ENCODE measurements around the gene SPNS2. TPM values are rescaled to one million over a fixed set of nuclear protein-coding genes. Genes with fewer than 3 reads are reported as not detected.

The SPNS2 gene
- total and polyA plus RNA-seq, 10 of the 15 experiments (the other 5 are each of a cell fraction or from before 2014, with no cell fraction given), result 0.04 to 1.1 (median 0.23) TPM; not detected in 2

DNA sequence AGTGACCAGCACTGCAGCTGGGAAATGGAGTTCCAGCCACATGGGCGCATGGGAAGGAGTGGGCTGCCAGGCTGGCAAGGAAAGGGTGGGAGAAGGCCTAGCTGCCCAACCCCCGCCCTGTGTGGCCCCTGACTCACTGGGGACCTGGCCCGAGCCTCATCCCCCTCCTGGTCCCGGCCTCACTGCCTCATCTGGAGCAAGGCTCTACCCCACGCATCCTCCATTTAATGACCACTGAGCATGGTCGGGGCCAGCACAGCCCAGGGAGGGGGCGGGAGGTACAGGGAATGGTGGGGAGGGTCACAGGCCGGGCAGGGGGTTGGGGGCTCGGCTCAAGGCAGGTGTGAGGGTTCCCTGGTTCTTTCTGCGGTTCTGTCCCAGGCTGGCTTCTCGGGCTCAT, 16.1 kb downstream of the SPNS2 start (continued):
- TF ChIP-seq, protein P1, sequence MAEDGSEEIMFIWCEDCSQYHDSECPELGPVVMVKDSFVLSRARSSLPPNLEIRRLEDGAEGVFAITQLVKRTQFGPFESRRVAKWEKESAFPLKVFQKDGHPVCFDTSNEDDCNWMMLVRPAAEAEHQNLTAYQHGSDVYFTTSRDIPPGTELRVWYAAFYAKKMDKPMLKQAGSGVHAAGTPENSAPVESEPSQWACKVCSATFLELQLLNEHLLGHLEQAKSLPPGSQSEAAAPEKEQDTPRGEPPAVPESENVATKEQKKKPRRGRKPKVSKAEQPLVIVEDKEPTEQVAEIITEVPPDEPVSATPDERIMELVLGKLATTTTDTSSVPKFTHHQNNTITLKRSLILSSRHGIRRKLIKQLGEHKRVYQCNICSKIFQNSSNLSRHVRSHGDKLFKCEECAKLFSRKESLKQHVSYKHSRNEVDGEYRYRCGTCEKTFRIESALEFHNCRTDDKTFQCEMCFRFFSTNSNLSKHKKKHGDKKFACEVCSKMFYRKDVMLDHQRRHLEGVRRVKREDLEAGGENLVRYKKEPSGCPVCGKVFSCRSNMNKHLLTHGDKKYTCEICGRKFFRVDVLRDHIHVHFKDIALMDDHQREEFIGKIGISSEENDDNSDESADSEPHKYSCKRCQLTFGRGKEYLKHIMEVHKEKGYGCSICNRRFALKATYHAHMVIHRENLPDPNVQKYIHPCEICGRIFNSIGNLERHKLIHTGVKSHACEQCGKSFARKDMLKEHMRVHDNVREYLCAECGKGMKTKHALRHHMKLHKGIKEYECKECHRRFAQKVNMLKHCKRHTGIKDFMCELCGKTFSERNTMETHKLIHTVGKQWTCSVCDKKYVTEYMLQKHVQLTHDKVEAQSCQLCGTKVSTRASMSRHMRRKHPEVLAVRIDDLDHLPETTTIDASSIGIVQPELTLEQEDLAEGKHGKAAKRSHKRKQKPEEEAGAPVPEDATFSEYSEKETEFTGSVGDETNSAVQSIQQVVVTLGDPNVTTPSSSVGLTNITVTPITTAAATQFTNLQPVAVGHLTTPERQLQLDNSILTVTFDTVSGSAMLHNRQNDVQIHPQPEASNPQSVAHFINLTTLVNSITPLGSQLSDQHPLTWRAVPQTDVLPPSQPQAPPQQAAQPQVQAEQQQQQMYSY (CRISPR knock-in tag; IDR thresholded peaks at IDR 0.05), result no peak
- TF ChIP-seq CBX5 (IDR thresholded peaks at IDR 0.05; ENCODE audit: low read depth), result no peak
- no peak for TF ChIP-seq MXI1 (IDR thresholded peaks at IDR 0.05; ENCODE audit: low read depth, low read length)
- TF ChIP-seq, protein P2, sequence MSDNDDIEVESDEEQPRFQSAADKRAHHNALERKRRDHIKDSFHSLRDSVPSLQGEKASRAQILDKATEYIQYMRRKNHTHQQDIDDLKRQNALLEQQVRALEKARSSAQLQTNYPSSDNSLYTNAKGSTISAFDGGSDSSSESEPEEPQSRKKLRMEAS (IDR thresholded peaks at IDR 0.05; ENCODE audit: low read depth, low read length), result no peak
- no peak for TF ChIP-seq SPI1 (IDR thresholded peaks at IDR 0.05; ENCODE audit: borderline replicate concordance, insufficient read depth, low read depth, low read length)
- TF ChIP-seq, protein P3, sequence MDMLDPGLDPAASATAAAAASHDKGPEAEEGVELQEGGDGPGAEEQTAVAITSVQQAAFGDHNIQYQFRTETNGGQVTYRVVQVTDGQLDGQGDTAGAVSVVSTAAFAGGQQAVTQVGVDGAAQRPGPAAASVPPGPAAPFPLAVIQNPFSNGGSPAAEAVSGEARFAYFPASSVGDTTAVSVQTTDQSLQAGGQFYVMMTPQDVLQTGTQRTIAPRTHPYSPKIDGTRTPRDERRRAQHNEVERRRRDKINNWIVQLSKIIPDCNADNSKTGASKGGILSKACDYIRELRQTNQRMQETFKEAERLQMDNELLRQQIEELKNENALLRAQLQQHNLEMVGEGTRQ (IDR thresholded peaks at IDR 0.05; ENCODE audit: borderline replicate concordance, low read depth, low read length), result no peak

DNA sequence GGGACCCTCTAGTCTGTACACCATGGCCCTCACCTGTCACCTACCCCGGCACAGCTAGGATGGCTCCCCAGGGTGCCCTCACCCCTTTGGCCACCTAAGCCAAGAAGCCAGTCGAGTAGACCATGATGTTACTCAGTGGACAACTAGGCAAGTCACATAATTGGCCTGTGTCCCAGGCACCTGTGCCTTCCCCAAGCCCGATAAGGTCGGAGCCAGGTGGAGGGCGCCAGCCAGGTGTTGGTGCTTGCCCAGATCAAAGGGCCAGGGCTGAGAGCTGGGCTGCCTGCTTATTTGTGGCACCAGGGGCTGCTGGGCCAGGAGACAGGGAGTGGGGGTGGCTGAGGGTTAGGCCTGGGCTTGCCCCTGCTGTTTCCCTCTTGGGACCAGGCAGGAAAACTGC, 16.8 kb downstream of the SPNS2 start:
- WGBS (ENCODE audit: insufficient coverage, insufficient replicate concordance, low lambda C conversion rate, missing lambda C conversion rate), result 54% methylated on average over 5 of the region's 5 CpGs
- Histone ChIP-seq H3K4me2 (ENCODE audit: control insufficient read depth, insufficient read depth) (no peak overlapping the region), H3K4me3 (no peak overlapping the region), H3K9me3 (replicated peaks; ENCODE audit: control insufficient read depth, insufficient read depth, low read length) (no peaks in the 10 kb centered on the region; the same call in 2 of the 3 replicates), H4K20me1 (ENCODE audit: control insufficient read depth, insufficient read depth) (no peaks in the 10 kb centered on the region), H2AFZ (ENCODE audit: control insufficient read depth, low read depth, low read length) (no peak overlapping the region), H3K27me3 (replicated peaks in 1 of 2; ENCODE audit: control insufficient read depth in 2 of 2, insufficient read depth in 2 of 2, low read length in 1 of 2) (no peaks in the 10 kb centered on the region), H3K36me3 (ENCODE audit: control insufficient read depth in 2 of 2, insufficient read depth in 2 of 2, low read length in 1 of 2) (no peaks in the 10 kb centered on the region), H3K27ac (ENCODE audit: control insufficient read depth, insufficient read depth) (no peak overlapping the region), H3K9ac (ENCODE audit: control insufficient read depth, insufficient read depth, low read length) (no peak overlapping the region), H3K79me2 (ENCODE audit: control insufficient read depth, insufficient read depth, low read length) (no peaks in the 10 kb centered on the region), H3K4me1 (ENCODE audit: control insufficient read depth, insufficient read depth, low read length) (peaks cover 9% of the 10 kb centered on the region)
- no TSS peak for BruUV-seq (replicated peaks)
- ATAC-seq (no peak), FAIRE-seq (no peak), DNase-seq (ENCODE audit: low read depth, low spot score) (no peak)
- ChIA-PET RAD21 (ENCODE audit: unreplicated experiment) (no interaction called here), SMC1A (ENCODE audit: uncharacterized antibody, unreplicated experiment) (no interaction called here), POLR2A (interaction anchor here (0.7 kb wide), 1 partner anchor 33 kb away, joined by 5 read pairs; no protein-coding TSS in a partner anchor), CTCF (no interaction called here)
- TF ChIP-seq, protein P2 (IDR thresholded peaks at IDR 0.05; ENCODE audit: low read depth, low read length), result no peak
- TF ChIP-seq, protein P4, sequence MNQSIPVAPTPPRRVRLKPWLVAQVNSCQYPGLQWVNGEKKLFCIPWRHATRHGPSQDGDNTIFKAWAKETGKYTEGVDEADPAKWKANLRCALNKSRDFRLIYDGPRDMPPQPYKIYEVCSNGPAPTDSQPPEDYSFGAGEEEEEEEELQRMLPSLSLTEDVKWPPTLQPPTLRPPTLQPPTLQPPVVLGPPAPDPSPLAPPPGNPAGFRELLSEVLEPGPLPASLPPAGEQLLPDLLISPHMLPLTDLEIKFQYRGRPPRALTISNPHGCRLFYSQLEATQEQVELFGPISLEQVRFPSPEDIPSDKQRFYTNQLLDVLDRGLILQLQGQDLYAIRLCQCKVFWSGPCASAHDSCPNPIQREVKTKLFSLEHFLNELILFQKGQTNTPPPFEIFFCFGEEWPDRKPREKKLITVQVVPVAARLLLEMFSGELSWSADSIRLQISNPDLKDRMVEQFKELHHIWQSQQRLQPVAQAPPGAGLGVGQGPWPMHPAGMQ (IDR thresholded peaks at IDR 0.05; ENCODE audit: borderline replicate concordance), result no peak
- TF ChIP-seq DPF2 (IDR thresholded peaks at IDR 0.05), result no peak
- TF ChIP-seq, protein P5, sequence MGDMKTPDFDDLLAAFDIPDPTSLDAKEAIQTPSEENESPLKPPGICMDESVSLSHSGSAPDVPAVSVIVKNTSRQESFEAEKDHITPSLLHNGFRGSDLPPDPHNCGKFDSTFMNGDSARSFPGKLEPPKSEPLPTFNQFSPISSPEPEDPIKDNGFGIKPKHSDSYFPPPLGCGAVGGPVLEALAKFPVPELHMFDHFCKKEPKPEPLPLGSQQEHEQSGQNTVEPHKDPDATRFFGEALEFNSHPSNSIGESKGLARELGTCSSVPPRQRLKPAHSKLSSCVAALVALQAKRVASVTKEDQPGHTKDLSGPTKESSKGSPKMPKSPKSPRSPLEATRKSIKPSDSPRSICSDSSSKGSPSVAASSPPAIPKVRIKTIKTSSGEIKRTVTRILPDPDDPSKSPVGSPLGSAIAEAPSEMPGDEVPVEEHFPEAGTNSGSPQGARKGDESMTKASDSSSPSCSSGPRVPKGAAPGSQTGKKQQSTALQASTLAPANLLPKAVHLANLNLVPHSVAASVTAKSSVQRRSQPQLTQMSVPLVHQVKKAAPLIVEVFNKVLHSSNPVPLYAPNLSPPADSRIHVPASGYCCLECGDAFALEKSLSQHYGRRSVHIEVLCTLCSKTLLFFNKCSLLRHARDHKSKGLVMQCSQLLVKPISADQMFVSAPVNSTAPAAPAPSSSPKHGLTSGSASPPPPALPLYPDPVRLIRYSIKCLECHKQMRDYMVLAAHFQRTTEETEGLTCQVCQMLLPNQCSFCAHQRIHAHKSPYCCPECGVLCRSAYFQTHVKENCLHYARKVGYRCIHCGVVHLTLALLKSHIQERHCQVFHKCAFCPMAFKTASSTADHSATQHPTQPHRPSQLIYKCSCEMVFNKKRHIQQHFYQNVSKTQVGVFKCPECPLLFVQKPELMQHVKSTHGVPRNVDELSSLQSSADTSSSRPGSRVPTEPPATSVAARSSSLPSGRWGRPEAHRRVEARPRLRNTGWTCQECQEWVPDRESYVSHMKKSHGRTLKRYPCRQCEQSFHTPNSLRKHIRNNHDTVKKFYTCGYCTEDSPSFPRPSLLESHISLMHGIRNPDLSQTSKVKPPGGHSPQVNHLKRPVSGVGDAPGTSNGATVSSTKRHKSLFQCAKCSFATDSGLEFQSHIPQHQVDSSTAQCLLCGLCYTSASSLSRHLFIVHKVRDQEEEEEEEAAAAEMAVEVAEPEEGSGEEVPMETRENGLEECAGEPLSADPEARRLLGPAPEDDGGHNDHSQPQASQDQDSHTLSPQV (IDR thresholded peaks at IDR 0.05), result no peak
- no peak for TF ChIP-seq RUNX3 (IDR thresholded peaks at IDR 0.05; ENCODE audit: low read length)
- intact Hi-C loops (cut with micrococcal nuclease; ENCODE audit: unreplicated experiment) (no loop called here), in situ Hi-C loops (cut with MboI) (no loop called here)
